Bronchial epithelial cell (primary cell): ENCODE data around the gene IFIT1B. TPM values are rescaled to one million over a fixed set of nuclear protein-coding genes. Genes with fewer than 3 reads are reported as not detected.

Experiments
- total RNA-seq: library from RNA; depleted of rRNA; stranded (reverse); fragments of >200 nt; gene quantifications from 2 replicates; pipeline ENCODE4 v1.2.1, GENCODE V29; 2014

Gene IFIT1B
- total RNA-seq, 1 donor from 2014 or later = not detected

Other genes starting within 250 kb of the IFIT1B start
- not detected in 2 replicates for gene CH25H, start 170.7 kb upstream of the IFIT1B start, total RNA-seq
- gene LIPA, start 126.3 kb upstream of the IFIT1B start, total RNA-seq = 13.6 and 20.8 TPM in 2 replicates
- 0.13 and 0.26 TPM in 2 replicates for gene IFIT2, start 76.0 kb upstream of the IFIT1B start, total RNA-seq
- 0.13 and 0.26 TPM in 2 replicates for gene IFIT3, start 50.1 kb upstream of the IFIT1B start, total RNA-seq
- gene IFIT1, start 14.6 kb downstream of the IFIT1B start, total RNA-seq = 0.26 TPM in 2 replicates
- gene IFIT5, start 36.5 kb downstream of the IFIT1B start, total RNA-seq = 3.1 and 5.3 TPM in 2 replicates
- not detected in 2 replicates for gene SLC16A12, start 157.5 kb downstream of the IFIT1B start, total RNA-seq